Measurements from ENCODE around the gene RASGRP2. TPM values are rescaled to one million over a fixed set of nuclear protein-coding genes. Genes with fewer than 3 reads are reported as not detected.

Gene RASGRP2
- total RNA-seq, 4 donors from 2014 or later, result 32.8 to 72.8 (median 34.9) TPM

- TF ChIP-seq EP300 (IDR thresholded peaks at IDR 0.05) (no peak), POLR2A (IDR thresholded peaks at IDR 0.05; ENCODE audit: low read depth) (no peak)
- H3K4me3 ChIP-seq, result no peak overlapping the region
- peaks cover 53 to 78% (median 73%) of the 10 kb centered on the region in 4 donors for H3K36me3 ChIP-seq
- H3K9me3 ChIP-seq, result no peaks in the 10 kb centered on the region
- H3K4me1 ChIP-seq, result peaks cover 64 to 89% (median 85%) of the 10 kb centered on the region in 4 donors
- H3K27me3 ChIP-seq, result no peaks in the 10 kb centered on the region
- H3K27ac ChIP-seq (replicated peaks in 1 of 4), result peak overlapping the region; percentile 85 to 92 (median 87)
- DNase-seq (ENCODE audit: extremely low spot score), result no peak
- intact Hi-C loops (cut with DNase I), result no loop called here
- 73% methylated on average over 8 of the region's 8 CpGs for WGBS
Measured at GRCh38 chr11:64764753-64765152, 20.8 kb upstream of the RASGRP2 start.

GRCh38 chr11:64764040-64764611 is 20.2 kb upstream of the RASGRP2 start:
- Histone ChIP-seq H3K4me1 (peaks cover 70 to 96% (median 91%) of the 10 kb centered on the region in 4 donors), H3K9me3 (no peaks in the 10 kb centered on the region), H3K36me3 (peaks cover 47 to 72% (median 67%) of the 10 kb centered on the region in 4 donors), H3K27me3 (no peaks in the 10 kb centered on the region), H3K27ac (replicated peaks in 1 of 4) (peak overlapping the region; percentile 85 to 92 (median 87)), H3K4me3 (no peak overlapping the region)
- DNase-seq (ENCODE audit: extremely low spot score), result no peak
- 34% methylated on average over 11 of the region's 11 CpGs for WGBS
- intact Hi-C loops (cut with DNase I), result no loop called here
- TF ChIP-seq EP300 (IDR thresholded peaks at IDR 0.05) (no peak), POLR2AphosphoS5 (IDR thresholded peaks at IDR 0.05) (no peak), CTCF (IDR thresholded peaks at IDR 0.05) (no peak), POLR2A (IDR thresholded peaks at IDR 0.05; ENCODE audit: low read depth) (no peak)

GRCh38 chr11:64763526-64764039 is 19.6 kb upstream of the RASGRP2 start:
- no peak for DNase-seq (ENCODE audit: extremely low spot score)
- H3K9me3 ChIP-seq, result no peaks in the 10 kb centered on the region
- H3K4me1 ChIP-seq, result peaks cover 75 to 100% (median 95%) of the 10 kb centered on the region in 4 donors
- 62% methylated on average over 5 of the region's 6 CpGs for WGBS
- no peak for TF ChIP-seq POLR2A (IDR thresholded peaks at IDR 0.05; ENCODE audit: low read depth)
- TF ChIP-seq POLR2AphosphoS5 (IDR thresholded peaks at IDR 0.05), result no peak
- no peak for TF ChIP-seq EP300 (IDR thresholded peaks at IDR 0.05)
- no peak for TF ChIP-seq CTCF (IDR thresholded peaks at IDR 0.05)
- H3K27me3 ChIP-seq, result no peaks in the 10 kb centered on the region
- peak overlapping the region; percentile 85 to 92 (median 87) for H3K27ac ChIP-seq (replicated peaks in 1 of 4)
- intact Hi-C loops (cut with DNase I), result no loop called here
- no peak overlapping the region for H3K4me3 ChIP-seq
- peaks cover 42 to 67% (median 62%) of the 10 kb centered on the region in 4 donors for H3K36me3 ChIP-seq

- H3K4me3 ChIP-seq, result no peak overlapping the region
- DNase-seq (ENCODE audit: extremely low spot score), result no peak
- intact Hi-C loops (cut with DNase I), result no loop called here
- H3K9me3 ChIP-seq, result no peaks in the 10 kb centered on the region
- peaks cover 35 to 60% (median 55%) of the 10 kb centered on the region in 4 donors for H3K36me3 ChIP-seq
- H3K27ac ChIP-seq (replicated peaks in 1 of 4), result peak overlapping the region; percentile 85 to 92 (median 87)
- H3K27me3 ChIP-seq, result no peaks in the 10 kb centered on the region
- 38% methylated on average over 13 of the region's 13 CpGs for WGBS
- peaks cover 70 to 100% (median 96%) of the 10 kb centered on the region in 4 donors for H3K4me1 ChIP-seq
- TF ChIP-seq EP300 (IDR thresholded peaks at IDR 0.05), result no peak
- TF ChIP-seq POLR2AphosphoS5 (IDR thresholded peaks at IDR 0.05), result peak in 1 of 2 donors; percentile 25
Measured at GRCh38 chr11:64762674-64763525, 19.0 kb upstream of the RASGRP2 start.

- TF ChIP-seq POLR2AphosphoS5 (IDR thresholded peaks at IDR 0.05), result peak in 1 of 2 donors; percentile 19
- TF ChIP-seq EP300 (IDR thresholded peaks at IDR 0.05), result no peak
- WGBS, result 64% methylated on average over 5 of the region's 5 CpGs
- Histone ChIP-seq H3K27me3 (no peaks in the 10 kb centered on the region), H3K9me3 (no peaks in the 10 kb centered on the region), H3K4me1 (peaks cover 64 to 98% (median 93%) of the 10 kb centered on the region in 4 donors), H3K27ac (replicated peaks in 1 of 4) (peak overlapping the region; percentile 85 to 92 (median 87)), H3K36me3 (peaks cover 28 to 53% (median 49%) of the 10 kb centered on the region in 4 donors), H3K4me3 (no peak overlapping the region)
- intact Hi-C loops (cut with DNase I), result no loop called here
- DNase-seq (ENCODE audit: extremely low spot score), result no peak
Measured at GRCh38 chr11:64762277-64762673, 18.3 kb upstream of the RASGRP2 start.

Measured in esophagus muscularis mucosa (tissue), 4 donors.